Thyroid gland (tissue), 4 donors: ENCODE data around the gene INPP5A.

ENCODE experiments used
- POLR2A ChIP-seq, 2 donors: fragments of 450-650 bp; IDR thresholded peaks; one replicate each; pipeline ENCODE4 v1.6.1; 2017; ENCODE audit warnings: antibody characterized with exemption in 2 of 2, mild to moderate bottlenecking in 2 of 2, moderate library complexity in 1 of 2
- TF ChIP-seq, protein P1 (sequence below), 6 experiments: fragments of 200-600 bp in 3 of 6; fragments of 450-650 bp in 3 of 6; sonication (generic) in 3 of 6; IDR thresholded peaks; one replicate each; pipeline ENCODE4 v1.5.1; 2016 to 2019; ENCODE audit warnings: antibody characterized with exemption in 6 of 6, mild to moderate bottlenecking in 2 of 6, inconsistent platforms in 1 of 6, moderate library complexity in 1 of 6

- TF ChIP-seq POLR2A (IDR thresholded peaks at IDR 0.05), result no peak
- TF ChIP-seq, protein P1, sequence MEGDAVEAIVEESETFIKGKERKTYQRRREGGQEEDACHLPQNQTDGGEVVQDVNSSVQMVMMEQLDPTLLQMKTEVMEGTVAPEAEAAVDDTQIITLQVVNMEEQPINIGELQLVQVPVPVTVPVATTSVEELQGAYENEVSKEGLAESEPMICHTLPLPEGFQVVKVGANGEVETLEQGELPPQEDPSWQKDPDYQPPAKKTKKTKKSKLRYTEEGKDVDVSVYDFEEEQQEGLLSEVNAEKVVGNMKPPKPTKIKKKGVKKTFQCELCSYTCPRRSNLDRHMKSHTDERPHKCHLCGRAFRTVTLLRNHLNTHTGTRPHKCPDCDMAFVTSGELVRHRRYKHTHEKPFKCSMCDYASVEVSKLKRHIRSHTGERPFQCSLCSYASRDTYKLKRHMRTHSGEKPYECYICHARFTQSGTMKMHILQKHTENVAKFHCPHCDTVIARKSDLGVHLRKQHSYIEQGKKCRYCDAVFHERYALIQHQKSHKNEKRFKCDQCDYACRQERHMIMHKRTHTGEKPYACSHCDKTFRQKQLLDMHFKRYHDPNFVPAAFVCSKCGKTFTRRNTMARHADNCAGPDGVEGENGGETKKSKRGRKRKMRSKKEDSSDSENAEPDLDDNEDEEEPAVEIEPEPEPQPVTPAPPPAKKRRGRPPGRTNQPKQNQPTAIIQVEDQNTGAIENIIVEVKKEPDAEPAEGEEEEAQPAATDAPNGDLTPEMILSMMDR (IDR thresholded peaks at IDR 0.05), result no peak
Measured at GRCh38 chr10:132616170-132616995, 78.8 kb downstream of the INPP5A start.
